HG03108 (cell line): Measurements from ENCODE around the gene JAK1.
"Not testable (repeated sequence)": the region's sequence is repeated elsewhere in the genome, so short reads cannot be mapped to it uniquely, and the experiment has no call there.

Experiments
- ATAC-seq: cut with Tn5 transposase; IDR thresholded peaks from one replicate; pipeline ENCODE4 v1.9.1; 2021; ENCODE audit warnings: moderate library complexity; ENCODE audit not compliant: unreplicated experiment

The JAK1 gene

DNA sequence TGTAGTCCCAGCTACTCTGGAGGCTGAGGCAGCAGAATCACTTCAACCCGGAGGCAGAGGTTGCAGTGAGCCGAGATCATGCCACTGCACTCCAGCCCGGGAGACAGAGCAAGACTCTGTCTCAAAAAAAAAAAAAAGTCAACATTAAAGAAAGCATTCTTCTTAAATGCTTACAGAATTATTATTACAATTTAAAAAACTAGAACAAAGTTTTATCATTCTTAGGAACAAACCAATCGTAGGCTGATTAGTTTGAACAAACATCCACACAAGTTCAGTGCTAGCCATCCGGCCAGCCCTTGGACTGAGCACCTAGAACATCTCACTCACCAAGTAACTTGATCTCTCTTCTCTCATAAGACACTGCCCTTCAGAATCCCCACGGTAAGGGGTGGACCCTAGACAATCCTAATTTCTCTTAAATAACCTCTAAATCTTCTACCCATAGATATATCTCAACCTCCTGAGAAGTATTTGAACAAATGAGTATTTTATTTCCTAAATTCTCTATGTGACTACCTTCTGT is 16.0 kb downstream of the JAK1 start:
- ATAC-seq, result no peak

DNA sequence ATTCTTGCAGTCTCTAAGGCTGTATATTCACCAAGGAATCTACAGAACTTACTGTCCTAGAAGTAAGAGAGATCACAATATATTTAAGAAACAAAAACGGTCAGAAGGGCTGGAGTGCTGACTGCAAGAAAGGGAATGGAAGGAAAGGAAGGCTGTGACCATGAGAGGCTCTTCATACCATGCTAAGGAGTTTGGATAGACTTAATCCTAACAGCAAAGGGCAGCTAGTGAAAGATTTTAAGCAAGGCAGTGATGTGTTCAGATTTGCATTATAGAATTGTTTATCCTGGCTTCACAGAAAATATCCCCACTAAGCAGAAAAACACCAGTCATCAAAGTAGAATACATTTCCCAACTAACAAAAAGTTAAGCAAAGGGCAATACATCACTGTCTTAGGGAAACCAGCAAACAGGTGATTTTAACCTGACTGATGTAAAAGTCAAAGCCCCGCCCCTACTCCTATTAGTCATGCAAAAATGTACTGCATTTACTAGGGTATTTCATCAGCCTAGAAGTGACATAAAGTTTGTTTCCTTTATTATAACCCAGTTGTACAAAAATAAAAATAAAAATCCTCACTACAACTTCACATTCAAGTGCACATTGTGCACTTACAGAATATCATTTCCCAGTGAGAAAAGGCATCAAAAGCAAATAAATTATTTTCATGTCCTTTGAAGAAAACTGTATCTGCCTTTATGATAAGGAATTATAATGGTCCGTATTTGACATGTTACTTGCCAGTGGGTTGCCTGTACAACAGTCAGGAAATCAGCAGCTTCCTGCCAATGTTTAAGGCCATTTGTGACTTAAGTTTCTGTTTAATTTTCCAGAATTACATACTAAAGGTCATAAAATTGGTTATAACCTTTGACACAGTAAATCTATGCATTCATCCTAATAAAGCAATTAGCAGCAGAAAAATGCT is 17.2 kb downstream of the JAK1 start:
- no peak for ATAC-seq

DNA sequence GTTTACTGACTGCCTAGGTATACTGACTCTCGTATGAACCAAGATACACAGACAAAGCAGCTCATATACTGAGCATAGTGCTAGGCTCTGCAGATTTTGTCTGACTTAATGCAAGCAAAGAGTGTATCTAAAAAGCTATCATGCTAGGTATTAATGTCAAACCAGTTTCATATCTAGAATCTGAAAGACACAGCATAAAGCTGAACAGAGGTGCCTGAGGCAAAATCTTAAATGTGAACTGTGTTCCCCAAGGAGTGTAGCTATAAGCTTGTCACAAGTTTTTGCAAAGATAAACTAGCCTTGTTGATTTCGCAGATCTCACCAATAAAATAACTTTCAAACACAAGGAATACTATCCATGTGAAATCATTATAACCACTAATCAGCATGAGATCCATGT is 18.1 kb downstream of the JAK1 start:
- no peak for ATAC-seq

DNA sequence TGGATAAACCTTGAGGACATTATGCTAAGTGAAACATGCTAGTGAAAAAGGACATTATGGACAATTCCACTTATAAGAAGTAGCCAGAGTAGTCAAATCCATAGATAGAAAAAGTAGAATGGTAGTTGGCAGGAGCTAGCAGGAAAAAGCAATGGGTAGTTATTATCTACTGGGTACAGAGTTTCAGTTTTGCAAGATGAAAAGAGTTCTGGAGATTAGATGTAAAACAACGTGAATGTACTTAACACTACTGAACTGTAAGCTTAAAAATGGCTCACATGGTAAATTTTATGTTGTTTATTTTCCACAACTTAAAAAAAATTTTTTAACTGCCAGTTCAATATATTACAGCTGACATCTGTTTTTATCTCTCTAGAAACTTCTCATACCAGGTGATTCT is 19.4 kb downstream of the JAK1 start:
- no peak for ATAC-seq

DNA sequence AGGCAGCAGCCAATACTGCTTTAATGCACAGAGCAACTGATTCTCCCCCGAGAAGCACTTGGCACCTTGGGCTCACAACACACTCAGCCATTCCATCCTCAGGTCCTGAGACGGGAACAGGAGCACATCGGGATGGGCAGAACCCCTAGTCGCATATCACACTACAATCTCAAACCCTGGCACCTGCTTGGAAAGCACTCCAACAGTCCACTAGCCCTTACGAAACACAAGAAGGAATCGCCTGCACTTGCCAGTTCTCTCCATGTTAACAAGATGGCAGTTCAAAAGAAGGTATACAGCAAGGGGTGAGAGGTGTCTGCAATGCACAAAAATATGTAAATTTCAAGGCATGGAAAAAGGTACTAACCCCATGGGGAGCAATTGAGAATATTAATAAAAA is 21.4 kb downstream of the JAK1 start:
- ATAC-seq, result no peak

DNA sequence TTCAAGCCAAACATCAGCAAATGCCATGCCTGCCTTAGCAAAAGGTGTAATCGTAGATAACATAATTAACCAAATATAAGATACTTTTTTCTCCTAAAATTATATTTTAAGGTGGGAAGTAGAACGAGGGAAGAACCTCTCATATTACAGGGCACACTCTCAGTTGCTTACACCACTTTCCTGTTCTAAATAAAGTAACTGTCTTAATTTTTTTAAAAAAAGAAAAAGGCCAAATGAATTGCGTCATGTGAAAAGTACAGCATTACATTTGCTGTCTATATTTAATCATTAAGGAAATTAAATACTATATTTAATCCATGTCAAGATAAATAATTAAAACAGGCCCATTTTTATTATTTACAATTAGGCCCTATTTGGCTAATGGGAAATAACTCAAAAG is 23.7 kb downstream of the JAK1 start:
- no peak for ATAC-seq

DNA sequence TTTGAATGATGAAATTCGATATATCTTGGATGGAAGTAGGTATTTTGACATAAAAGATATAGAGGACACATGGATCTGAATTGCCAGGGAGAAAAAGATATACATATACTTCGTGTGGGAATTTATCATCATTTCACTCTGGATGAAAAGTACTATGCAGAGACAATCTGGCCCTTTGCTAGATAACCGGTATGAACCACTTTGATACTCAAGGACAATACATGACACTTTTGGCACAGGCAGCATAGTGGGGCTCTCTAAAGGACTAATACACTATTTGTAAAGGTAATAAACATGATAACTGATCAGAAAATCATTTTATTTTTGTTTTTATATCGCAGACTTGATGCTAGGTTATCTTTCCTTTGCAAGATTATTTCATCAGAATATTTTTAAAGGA is 24.2 kb downstream of the JAK1 start:
- no peak for ATAC-seq

DNA sequence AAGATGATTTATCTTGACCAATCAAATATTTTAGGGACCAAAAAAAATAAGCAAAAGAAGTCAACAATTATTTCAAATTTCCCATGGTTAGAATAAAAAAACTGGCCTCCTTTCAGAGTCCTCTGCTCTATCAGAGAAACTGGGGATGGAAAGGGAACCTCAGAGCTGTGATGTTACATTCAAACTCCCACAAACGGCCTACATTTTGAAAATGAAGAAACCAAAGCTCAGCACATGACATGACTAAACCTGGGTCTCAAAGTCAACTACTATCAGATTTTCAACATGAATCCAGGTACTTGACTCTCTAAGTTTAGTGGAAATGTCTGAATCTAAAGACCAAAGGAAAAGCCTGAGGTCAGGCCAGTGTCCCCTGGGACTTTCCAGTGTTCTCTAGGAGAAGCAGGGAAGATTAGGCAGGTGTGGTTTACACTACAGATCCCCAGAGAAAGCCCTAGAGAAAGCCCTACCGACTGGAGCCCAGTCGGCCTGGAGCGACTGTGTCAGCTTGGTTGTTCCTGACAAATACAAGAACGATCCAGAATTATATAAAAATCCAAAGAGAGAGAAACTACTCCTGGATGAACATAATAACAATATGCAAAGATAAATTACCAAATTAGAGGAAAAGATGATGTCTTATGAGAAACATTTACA is 24.8 kb downstream of the JAK1 start:
- ATAC-seq, result no peak

DNA sequence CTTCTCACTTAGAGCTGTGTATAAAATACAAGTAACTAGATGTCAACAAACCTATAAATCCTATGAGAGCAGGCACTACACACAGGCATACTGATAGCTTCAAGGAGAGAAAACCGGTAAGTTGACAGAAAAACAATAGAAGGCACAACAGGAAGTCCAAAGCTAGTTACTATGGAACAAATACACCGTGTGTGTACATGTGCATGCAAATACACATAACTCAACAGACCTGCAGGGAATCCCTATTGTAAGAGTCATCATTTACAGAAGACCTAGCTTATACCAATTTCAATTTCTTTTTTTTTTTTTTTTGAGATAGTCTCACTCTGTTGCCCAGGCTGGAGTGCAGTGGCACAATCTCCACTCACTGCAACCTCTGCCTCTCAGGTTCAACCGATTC is 26.3 kb downstream of the JAK1 start:
- no peak for ATAC-seq

DNA sequence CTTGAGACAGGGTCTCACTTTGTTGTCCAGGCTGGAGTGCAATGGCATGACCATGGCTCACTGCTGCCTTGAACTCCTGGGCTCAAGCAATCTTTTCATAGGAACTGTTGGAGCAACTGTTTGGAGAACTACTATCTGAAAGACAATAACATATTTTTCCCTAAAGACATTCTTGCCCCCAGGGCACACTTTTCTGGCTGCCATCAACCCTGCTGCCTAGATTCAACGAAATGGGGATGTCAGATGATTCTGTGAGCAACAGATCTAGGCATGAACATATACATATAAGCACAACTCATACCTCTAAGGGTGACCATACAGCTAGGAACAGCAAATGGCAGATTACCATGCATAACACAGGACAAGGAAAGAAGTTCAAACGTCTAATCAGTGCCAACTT is 27.4 kb downstream of the JAK1 start:
- no peak for ATAC-seq

DNA sequence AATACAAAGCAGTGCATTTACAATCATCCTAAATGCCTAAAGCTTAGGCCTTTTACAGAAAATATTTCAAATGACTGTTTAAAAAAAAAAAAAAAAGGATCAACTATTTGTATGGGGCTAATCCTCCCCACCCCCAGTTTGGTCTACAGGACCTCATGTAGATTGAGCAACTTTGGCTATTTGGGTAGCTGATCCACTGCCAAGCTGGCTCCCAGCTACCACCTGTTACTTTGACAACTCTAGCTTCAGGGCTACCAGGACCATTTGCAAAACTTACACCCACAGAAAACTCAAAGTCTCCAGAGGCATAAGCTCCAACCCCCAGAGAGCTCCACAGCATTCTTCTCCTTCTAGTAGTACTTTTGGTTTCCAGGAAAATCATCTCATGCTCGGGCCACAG is 29.4 kb downstream of the JAK1 start:
- ATAC-seq, result no peak

DNA sequence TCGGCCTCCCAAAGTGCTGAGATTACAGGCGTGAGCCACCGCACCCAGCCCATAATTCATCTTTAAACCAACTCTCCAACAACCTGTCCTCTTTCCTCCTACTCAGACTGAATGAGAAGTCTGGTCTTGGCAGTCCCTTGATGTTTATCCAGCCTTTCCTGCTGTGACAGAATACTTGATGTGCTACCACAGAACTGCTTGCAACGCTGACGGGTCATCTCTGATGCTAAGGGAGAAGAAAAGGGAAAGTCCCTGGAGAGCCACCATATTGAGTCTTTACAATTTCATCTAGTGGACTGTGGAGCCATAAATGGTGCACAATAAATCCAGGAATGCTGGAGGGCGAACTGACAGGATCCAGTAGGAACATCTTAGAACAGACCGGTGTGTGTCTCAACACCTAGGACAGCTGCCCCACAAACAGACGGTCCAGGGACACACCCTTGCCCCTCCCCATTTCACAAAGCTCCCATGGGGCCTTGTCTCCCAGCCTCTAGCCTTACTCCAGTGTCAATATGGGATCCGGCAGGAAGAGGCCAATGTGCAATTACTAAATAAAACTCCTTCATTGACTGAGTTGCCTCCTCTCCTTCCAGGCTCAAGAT is 30.7 kb downstream of the JAK1 start:
- no peak for ATAC-seq

DNA sequence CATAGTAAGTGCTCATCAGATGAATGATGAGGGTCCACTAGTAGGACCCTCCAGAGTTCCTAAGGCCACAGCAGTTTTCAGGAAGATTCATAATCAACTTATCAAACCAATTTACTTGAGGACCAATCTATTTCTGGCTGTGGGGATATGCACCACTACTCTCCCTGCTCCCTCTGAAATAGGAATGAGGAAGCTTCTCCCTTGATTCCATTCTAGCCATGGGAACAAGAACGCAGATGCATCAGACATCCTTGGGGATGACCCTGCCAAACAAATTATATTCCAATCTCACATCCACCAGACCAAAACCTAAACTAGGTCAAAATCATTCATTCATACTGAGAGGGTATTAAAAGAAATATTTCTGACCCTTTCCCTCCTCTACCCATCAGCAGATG is 31.5 kb downstream of the JAK1 start:
- ATAC-seq, result no peak

DNA sequence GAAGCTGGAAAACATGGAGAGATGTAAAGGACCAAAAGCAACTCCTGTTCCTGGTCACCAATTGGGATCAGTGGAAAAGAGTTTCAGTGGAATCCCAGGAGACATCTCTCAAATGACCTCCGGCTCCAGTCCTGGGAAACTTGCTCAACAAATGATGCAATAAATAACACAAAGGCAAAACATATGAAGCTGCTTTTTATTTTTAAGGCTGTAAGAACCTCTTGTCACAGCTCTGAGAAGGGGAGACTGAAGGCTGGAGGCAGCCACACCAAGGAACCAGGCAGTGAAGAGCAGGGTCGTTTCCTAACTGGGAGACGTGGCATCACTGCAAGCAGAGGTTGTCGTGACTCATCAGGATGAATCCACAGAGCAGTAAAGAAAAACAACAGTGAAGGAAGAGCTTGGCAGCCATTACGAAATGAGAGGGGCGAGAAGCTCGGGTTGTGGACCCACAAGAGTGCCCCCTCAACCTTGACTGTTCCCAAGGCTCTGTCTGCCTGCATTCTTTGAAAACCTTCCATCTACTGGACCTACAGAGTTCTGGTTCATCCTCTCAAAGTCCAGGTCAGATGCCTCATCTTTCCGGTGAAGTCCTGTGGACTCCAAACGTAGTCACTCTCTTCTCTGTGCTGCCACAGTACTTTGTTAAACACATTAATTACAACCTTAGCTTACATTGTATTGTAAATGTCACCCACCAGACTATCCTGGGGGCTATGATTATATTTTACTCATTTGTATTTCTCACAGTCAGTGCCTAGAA is 32.1 kb downstream of the JAK1 start:
- ATAC-seq, result no peak

DNA sequence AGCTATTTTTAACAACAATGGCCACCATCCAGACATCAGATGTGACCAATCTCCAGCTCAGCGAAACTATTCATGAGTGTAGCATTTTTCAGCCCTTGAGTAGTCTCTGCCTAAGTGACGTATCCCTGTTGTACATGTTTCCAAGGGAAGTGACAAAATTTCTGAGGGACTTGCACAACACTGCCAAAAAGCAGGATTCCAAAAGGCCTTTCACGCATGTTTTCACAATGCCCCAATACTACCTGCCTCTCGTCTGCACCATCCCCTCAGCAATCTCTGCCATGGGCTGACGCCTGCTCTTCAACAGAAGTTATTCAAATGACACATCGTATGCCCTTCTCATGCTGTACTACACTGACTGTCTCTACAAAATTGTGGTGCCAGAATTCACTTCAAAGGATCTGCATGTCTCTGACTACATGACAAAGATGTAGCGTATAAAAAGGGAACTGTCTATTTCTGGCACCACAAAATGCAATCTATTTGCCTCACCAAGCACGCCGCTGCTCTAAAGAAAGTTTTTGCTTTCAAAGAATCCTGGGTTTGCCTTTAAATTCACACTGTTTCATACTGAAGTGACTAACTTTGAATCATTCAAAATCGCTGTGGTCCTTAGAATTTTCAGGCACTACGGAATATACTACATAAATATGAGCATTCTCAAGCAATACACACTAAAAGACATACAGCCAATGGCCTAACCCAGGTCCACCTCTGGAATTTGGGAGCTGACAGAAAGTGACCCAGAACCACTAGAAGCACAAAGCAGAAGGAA is 32.9 kb downstream of the JAK1 start:
- no peak for ATAC-seq

DNA sequence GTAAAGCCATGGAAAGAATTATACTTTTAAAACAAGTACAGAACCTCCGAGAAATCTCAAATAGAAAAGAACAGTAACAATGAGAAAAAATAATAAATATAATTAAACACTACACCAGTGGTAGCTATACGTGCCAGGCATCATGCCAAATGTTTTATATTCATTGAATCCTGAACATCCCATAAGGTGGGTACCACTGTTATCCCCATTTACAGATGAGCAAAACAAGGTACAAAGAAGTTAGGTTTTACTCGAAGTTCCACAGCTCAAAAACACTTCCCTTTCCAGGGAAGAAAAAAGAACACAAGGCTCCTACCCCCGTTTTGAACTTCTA is 33.4 kb downstream of the JAK1 start:
- no peak for ATAC-seq

DNA sequence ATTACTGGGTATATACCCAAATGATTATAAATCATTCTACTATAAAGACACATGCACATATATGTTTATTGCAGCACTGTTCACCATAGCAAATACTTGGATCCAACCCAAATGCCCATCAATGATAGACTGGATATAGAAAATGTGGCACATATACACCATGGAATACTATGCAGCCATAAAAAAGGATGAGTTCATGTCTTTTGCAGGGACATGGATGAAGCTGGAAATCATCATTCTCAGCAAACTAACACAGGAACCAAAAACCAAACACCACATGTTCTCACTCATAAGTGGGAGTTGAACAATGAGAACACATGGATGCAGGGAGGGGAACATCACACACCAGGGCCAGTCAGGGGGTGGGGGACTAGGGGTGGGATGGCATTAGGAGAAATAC is 35.7 kb downstream of the JAK1 start:
- ATAC-seq, result not testable (repeated sequence)

DNA sequence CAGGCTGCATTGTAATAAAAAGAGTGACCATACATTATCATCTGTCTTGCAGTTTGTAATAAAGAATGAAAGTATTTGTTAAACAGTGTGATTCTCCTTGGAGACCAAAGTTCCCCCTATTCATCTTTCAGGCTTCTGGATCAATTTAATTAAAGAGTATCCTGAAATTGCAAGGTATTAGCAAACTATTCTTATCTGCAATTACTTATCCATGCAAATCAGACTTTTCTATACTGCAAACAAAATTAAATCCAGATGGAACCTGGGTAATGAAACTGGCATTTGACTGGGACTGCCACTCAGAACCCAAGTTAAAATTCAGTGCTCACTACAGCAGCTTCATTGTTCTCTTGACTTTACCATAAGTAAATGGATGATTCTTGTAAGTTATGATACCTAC is 37.1 kb downstream of the JAK1 start:
- no peak for ATAC-seq

DNA sequence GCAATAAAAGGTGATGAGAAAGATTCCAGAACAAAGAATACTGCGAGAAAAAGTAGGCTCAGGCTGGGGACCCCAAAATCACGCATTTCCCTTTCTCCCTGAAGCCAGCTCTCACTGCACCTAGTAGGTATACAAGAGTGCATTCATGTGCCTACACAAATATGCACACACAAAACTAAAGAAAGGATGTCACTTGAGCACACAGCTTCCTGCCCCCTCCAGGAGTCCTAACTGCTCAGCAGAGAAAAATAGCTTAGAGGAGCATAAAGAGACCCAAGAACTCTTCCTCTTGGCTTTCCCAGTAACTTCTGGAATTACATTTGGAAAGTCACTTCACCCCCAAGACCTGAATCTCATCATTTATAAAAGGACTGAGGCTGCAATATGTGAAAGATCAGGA is 38.0 kb downstream of the JAK1 start:
- no peak for ATAC-seq

DNA sequence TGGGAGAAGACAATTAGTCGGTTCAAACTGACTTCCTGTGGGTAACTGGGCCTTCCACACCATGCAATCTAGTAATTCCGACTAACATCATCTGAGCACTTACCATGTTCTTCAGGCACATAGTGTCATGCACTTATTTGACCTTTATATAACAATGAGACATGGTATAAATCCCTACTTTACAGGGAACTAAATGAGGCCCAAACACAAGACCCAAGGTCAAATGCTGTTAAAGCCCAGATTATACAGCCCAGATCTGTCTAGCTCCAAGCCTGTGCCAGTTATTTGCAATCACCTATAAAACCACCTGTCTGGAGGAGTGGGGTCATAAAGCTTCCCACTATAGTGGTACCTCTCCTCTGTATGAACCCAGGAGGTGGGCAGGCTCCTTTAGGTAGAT is 40.8 kb downstream of the JAK1 start:
- ATAC-seq, result no peak
